ENCODE results near the gene ARCN1. TPM values are rescaled to one million over a fixed set of nuclear protein-coding genes. Genes with fewer than 3 reads are reported as not detected.

Gene ARCN1
- polyA plus RNA-seq, 2 of the 4 experiments (the other 2 are of a cell fraction), result 88.7 to 150 TPM

- CTCF ChIA-PET, result no interaction called here
- Histone ChIP-seq H3K4me3 (no peak overlapping the region), H3K4me1 (no peaks in the 10 kb centered on the region), H3K27ac (no peak overlapping the region), H3K9me3 (no peaks in the 10 kb centered on the region), H3K4me2 (no peak overlapping the region)
- POLR2A ChIA-PET, result no interaction called here
- ATAC-seq, result no peak
- TF ChIP-seq HOXA7 (CRISPR knock-in tag; IDR thresholded peaks at IDR 0.05) (no peak), JUNB (IDR thresholded peaks at IDR 0.05) (no peak), NFE2L2 (conservative IDR thresholded peaks at IDR 0.05; ENCODE audit: low read length) (no peak)
- no peak for DNase-seq (ENCODE audit: low read depth in 1 of 2, low spot score in 1 of 2)
- 91% methylated on average over 2 of the region's 2 CpGs for WGBS (ENCODE audit: missing lambda C conversion rate)
- no peak for FAIRE-seq
These were observed 25.1 kb upstream of the ARCN1 start for GRCh38 chr11:118547132-118547531.

- CTCF ChIA-PET, result no interaction called here
These were observed 19.9 kb upstream of the ARCN1 start for GRCh38 chr11:118552341-118552740.

GRCh38 chr11:118560806-118561205 lies 11.4 kb upstream of the ARCN1 start:
- FAIRE-seq (no peak), DNase-seq (ENCODE audit: low read depth in 1 of 2, low spot score in 1 of 2) (no peak), ATAC-seq (no peak)
- no peak overlapping the region for H3K27ac ChIP-seq
- H3K4me3 ChIP-seq, result no peak overlapping the region
- ChIA-PET POLR2A (no interaction called here), CTCF (no interaction called here)
- TF ChIP-seq SMC3 (IDR thresholded peaks at IDR 0.05), result no peak
- TF ChIP-seq USF2 (IDR thresholded peaks at IDR 0.05), result no peak
- TF ChIP-seq POLR2A (IDR thresholded peaks at IDR 0.05; ENCODE audit: low read length), result no peak
- no peak for TF ChIP-seq CEBPB (IDR thresholded peaks at IDR 0.05)
- no peak for TF ChIP-seq CBX8 (IDR thresholded peaks at IDR 0.05)
- TF ChIP-seq TFCP2L1 (CRISPR knock-in tag; IDR thresholded peaks at IDR 0.05), result no peak
- no peak for TF ChIP-seq CBX2 (IDR thresholded peaks at IDR 0.05; ENCODE audit: borderline replicate concordance, low read depth)
- no peak for TF ChIP-seq HDAC2 (IDR thresholded peaks at IDR 0.05)
- no peak for TF ChIP-seq NR3C1 (IDR thresholded peaks at IDR 0.05)
- no peak for TF ChIP-seq E2F6 (IDR thresholded peaks at IDR 0.05; ENCODE audit: borderline replicate concordance, low read depth)
- TF ChIP-seq RAD21 (conservative IDR thresholded peaks at IDR 0.05 in 1 of 2, IDR thresholded peaks at IDR 0.05 in 1 of 2), result no peak
- TF ChIP-seq MAFK (IDR thresholded peaks at IDR 0.05; ENCODE audit: partially characterized antibody), result no peak
- no peak for TF ChIP-seq HMGXB4 (CRISPR knock-in tag; IDR thresholded peaks at IDR 0.05; ENCODE audit: borderline replicate concordance)
- H3K4me2 ChIP-seq, result no peak overlapping the region
- 74% methylated on average over 4 of the region's 4 CpGs for WGBS (ENCODE audit: missing lambda C conversion rate)
- H3K9me3 ChIP-seq, result no peaks in the 10 kb centered on the region
- no peaks in the 10 kb centered on the region for H3K4me1 ChIP-seq

More at GRCh38 chr11:118552341-118552740, 19.9 kb upstream of the ARCN1 start:
- Histone ChIP-seq H3K9me3 (no peaks in the 10 kb centered on the region), H3K4me2 (no peak overlapping the region), H3K27ac (no peak overlapping the region), H3K4me3 (no peak overlapping the region), H3K4me1 (no peaks in the 10 kb centered on the region)
- no peak for TF ChIP-seq NFE2L2 (conservative IDR thresholded peaks at IDR 0.05; ENCODE audit: low read length)
- no peak for TF ChIP-seq PBX3 (IDR thresholded peaks at IDR 0.05)
- TF ChIP-seq CEBPB (IDR thresholded peaks at IDR 0.05), result no peak
- TF ChIP-seq MAFK (IDR thresholded peaks at IDR 0.05; ENCODE audit: partially characterized antibody), result no peak
- TF ChIP-seq ZNF302 (CRISPR knock-in tag; IDR thresholded peaks at IDR 0.05), result no peak
- no peak for TF ChIP-seq ZFP36 (IDR thresholded peaks at IDR 0.05; ENCODE audit: borderline replicate concordance, partially characterized antibody)
- no peak for TF ChIP-seq EP300 (IDR thresholded peaks at IDR 0.05)
- no peak for TF ChIP-seq ELK1 (IDR thresholded peaks at IDR 0.05; ENCODE audit: low read depth, low read length)
- TF ChIP-seq RNF2 (IDR thresholded peaks at IDR 0.05; ENCODE audit: borderline replicate concordance, low read depth), result no peak
- TF ChIP-seq TFCP2L1 (CRISPR knock-in tag; IDR thresholded peaks at IDR 0.05), result no peak
- TF ChIP-seq CHD2 (IDR thresholded peaks at IDR 0.05; ENCODE audit: low read length, partially characterized antibody), result no peak
- POLR2A ChIA-PET, result no interaction called here
- FAIRE-seq (no peak), DNase-seq (ENCODE audit: low read depth in 1 of 2, low spot score in 1 of 2) (no peak), ATAC-seq (no peak)
- WGBS (ENCODE audit: missing lambda C conversion rate), result 82% methylated on average over 3 of the region's 4 CpGs
